GM12801 (cell line): Measurements from ENCODE around the gene WBP1L.

ENCODE experiments used
- CTCF ChIP-seq: IDR thresholded peaks from one replicate; pipeline ENCODE4 v1.5.1; 2011; ENCODE audit warnings: control low read depth; ENCODE audit not compliant: insufficient read length; ENCODE audit errors: extremely low read depth

Gene WBP1L

GRCh38 chr10:102865620-102866019, 121.9 kb downstream of the WBP1L start:
- TF ChIP-seq CTCF, result no peak
